Colon (tissue), 2 donors: ENCODE data around the gene GET4.

Source experiments
- FAIRE-seq: peaks from 2 replicates; lab custom pipeline; 2012; peaks lifted over from hg19 to GRCh38; lab: Jason Lieb, UNC
- donor health status: control.
- donor health status: control.

Gene GET4, protein sequence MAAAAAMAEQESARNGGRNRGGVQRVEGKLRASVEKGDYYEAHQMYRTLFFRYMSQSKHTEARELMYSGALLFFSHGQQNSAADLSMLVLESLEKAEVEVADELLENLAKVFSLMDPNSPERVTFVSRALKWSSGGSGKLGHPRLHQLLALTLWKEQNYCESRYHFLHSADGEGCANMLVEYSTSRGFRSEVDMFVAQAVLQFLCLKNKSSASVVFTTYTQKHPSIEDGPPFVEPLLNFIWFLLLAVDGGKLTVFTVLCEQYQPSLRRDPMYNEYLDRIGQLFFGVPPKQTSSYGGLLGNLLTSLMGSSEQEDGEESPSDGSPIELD

DNA sequence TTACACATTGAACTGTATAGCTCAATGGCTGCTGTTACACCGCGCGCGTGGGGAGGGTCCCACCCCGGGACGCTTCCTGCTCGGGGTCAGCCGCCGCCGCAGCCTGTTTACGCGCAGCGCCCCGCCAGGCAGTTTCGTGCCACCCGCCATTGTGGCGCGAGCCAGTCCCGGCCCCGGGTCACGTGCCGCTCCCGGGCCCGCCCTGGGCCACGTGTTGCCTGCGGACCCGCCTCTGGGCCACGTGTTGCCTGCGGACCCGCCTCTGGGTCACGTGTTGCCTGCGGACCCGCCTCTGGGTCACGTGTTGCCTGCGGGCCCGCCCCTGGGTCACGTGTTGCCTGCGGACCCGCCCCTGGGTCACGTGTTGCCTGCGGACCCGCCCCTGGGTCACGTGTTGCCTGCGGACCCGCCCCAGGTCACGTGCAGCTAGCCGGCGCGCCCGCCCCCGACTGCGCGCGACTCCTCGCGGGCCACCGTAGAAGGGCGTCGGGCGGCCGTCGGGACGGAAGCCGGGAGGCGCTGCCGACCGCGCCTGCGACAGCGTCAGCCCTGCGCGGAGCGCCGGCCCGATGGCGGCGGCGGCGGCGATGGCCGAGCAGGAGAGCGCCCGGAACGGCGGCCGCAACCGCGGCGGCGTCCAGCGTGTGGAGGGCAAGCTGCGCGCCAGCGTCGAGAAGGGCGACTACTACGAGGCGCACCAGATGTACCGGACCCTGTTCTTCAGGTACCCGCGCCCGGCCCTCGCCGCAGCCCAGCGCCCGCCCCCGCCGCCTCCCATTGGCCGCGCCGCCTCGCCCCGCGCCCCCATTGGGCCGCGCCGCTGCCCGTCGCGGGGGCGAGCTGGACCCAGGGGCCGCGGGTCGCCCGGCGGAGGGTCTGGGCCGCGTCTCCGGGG lies at the start of gene GET4:
Gene GET4 (plus strand): TSS at position 478 of the 895 bp plus-strand sequence. CDS start 92 bp downstream, at position 570.
- no peak for FAIRE-seq

DNA sequence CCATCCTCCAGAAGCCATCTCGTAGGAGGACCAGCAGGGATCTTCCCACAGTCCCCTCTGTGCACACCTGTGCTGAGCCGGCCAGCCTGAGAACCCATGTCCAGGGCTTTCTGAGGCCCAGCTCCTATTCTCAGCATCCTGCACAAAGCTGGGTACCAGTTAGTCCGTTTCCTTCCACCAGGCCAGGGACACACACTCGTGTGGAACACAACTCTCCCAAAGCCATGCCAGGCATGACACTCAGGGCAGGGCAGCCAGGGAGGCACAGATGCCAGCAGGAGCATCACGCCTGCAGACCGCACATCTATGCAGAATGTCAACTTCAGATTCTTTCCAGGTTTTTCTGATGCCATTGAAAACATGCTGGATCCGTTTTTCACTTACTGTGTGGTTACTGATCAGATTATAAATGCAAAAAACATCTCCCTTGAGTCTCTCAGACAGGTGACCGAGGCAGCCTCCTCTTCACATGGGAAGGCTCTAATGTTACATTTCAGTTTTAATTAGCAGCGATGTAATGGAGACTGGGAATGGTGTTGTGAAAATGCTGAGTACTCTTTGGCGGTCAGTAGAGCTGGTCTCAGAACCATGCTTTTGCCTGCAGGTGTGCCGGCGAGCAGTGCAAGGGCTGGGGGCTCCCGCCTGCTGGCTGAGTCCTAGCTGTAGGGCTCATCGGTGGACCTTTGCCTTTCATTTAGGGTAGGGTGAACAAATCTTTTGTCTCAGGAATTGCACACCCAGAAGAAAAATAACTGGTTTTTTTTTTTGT lies 47.4 kb upstream of the GET4 start:
- FAIRE-seq: no peak

DNA sequence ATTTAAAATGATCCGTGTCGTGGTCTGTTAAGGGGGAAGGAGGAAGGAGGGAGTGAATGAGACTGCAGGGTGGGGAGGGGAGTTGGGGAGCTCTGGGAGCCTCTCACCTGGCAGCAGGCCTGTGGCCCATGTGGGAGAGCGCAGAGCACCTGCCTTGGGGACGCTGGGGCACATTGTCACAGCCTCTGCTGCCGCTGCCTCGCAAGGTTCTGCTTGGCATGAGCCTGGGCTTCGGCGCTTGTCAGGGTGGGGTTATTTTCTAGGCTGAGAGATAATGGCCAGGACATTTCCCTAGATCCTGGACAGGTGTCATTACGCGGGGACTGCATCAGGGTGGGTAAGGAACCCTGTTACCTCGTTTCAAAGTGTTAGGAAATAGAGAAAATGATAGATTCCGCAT lies 46.3 kb upstream of the GET4 start:
- no peak for FAIRE-seq

DNA sequence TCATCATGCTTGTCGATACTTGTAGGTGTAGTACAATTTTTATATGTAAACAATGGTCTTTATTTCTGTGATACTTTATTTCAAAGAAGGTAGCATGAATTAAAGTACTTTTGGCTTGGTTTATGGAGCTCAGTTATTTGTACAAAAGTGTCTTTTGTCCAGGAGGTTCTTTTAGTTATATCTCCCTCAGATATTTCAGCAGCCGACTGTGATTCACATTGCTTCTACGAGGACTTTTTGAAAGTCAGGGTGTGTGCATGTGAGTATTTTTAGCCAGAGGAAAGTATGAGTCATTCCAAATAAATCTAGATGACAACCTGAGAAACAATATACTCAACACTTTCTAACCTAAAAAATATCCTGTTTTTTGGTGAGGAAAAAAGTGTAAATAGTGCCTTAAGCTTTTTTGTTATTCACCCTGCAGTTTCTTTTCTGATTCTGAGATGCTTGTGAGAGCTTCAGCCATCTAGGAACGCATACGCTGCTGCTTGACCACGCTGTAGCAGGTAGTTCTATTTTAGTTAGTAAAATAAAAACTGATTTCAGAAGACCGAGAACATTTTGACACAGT lies 44.7 kb upstream of the GET4 start:
- FAIRE-seq: no peak

DNA sequence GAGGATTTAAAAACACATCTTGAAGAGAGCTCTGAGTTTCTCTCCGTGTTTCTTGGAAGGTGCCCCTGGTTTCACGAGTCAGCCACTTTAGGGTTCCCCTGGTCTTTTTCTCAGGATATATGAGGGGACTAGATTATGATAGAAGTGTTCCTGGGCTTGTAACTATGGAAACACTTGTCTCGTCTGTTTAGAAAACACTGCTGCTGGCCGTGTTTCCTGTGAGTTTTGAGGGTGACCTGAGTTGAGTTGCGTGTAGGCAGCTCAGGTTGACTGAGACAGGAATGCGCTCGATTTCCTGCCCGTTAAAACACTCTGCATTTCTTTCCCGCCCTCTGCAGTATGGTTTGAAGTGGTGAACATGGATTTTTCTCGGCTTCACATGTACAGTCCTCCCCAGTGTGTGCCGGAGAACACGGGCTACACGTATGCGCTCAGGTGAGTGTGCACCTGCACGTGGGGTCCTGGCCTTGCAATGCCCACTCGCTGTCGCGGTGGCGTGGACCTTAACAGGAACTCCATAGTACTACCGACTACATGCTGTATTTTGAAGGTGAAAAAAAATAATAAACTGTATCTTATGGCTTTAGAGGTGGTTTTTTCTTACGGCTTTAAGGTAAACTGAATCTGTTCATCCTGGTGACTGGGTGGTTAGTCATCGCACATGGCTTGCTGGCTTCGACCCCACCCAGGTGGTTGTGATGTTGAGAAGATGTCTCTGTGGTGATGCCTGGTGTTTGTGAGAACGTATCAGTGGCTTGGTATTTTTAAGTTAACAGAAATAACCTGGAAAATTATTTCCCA lies 44.0 kb upstream of the GET4 start, which contains the start of gene SUN1:
Gene SUN1 (plus strand): TSS at position 310 of the 801 bp plus-strand sequence. CDS start 49 bp downstream, at position 359.
- FAIRE-seq: no peak

DNA sequence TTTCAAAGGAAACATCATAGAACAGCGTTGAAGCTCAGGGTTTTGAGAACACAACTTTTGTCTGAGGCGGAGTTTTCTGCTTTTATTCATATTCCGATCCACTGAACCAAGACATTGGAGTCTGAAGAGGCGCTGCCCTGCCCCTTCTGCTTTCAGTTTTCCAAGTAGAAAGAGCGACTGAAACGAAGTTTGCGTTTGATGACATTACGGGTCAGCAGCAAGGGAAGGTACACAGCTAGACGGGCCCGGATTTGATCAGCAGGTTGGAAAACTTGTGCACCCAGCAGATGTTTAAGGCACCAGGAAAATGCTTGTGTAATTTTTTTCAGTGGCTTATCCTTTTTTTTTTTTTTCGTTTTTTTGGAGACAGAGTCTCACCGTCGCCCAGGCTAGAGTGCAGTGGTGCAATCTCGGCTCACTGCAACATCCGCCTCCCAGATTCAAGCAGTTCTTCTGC lies 43.4 kb upstream of the GET4 start:
- no peak for FAIRE-seq

DNA sequence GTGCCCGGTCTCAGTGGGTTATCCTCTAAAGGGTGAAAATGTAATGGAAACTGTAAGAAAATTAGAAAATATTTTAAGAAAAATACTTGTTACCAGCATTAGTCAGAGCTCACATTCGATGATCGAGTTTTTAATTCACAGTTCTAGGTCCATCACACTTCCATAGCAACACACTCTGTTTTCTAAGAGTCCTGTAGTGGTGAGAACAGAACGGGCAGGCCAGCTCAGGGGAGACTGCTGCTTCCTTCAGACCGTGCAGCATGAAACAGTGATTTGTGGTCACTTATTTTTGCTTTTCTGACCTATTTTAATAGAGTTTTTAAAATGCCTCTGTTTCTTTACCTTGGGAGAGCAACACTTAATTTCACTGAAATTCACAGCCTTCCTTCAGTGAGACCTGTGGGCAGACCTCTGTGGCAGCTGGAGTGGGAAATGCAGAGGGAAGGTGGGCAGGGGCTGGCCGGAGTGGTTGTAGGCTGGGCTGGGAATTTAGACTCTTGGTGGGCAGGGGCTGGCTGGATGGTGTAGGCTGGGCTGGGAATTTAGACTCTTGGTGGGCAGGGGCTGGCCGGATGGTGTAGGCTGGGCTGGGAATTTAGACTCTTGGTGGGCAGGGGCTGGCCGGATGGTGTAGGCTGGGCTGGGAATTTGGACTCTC lies 42.6 kb upstream of the GET4 start:
- FAIRE-seq: no peak

DNA sequence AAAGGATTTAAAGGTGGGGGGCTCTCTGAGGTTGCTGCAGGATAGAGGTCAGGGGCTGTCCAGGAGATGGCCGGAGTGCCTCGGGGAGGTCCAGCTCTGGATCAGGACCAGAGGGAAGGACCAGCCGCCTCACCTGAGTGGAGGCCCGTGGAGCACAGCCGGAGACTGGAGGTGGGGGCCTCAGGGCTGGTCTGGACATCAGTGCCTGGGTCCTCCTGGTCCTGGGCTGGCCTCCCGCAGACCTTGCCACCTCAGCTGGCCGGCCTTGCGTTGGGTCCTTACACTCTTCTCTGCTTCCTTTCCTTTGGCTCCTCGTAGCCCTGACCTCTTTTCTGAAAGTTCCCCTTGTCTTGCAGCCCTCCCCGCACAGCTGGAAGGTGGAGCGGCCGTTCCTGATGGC lies 42.1 kb upstream of the GET4 start:
- no peak for FAIRE-seq

DNA sequence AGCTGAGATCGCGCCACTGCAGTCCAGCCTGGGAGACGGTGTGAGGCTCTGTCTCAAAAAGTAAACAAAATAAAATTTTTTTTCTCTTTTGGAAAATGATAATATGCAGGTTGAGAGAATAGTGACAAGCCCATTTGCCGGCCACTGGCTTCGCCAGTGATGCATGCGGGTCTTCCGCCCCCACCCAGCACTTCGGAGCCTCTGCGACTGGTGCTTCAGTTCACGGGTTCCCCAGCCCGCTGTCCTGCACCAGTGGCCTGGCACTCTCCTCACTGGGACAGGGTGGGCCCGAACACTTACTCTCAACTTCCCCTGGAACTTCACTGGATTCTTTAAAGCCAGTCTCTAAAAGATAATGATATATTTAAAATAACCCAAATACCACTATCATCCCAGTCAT lies 41.3 kb upstream of the GET4 start:
- no peak for FAIRE-seq

DNA sequence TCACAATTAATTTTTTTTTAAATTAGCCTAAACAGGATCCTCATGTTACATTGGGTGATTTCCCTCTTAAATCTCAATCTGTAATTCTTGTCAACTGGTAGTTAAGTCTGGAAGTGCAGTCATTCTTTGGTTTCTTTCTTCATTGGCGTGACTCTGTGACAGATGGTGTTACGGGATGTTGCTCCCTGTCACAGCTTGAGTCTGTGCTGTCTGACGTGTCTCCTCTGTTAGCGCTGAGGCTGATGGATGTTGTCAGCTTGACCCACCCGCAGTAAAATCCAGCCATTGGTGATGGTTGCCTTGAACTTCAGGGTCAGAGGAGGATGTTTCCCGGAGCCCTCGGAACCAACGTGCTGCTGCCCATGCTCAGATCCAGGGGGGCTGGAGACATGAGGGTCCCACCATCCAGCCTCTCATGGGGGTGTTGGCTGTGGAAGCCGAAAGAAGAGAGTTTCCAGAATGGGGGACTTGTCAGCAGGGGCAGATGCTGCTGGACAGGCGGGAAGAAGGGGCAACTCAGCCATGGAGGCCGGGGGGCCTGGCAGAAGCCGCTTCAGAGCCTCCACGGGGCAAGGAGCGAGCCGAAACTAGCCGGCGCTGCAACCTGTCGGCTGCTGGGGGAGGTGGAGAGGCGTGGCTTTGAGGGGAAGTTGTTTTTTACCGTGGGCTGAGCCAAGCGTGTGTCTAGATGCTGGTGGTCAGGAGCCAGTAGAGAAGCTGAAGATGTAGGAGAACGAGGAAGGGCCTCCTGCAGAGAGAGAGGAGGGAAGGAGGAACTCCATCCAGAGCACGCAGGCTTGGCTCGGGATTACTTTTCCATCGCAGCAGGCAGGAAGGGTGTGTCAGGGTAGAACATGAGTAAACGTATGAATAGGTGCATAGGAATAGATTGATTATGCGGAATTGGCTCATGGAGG lies 40.6 kb upstream of the GET4 start:
- FAIRE-seq: no peak

DNA sequence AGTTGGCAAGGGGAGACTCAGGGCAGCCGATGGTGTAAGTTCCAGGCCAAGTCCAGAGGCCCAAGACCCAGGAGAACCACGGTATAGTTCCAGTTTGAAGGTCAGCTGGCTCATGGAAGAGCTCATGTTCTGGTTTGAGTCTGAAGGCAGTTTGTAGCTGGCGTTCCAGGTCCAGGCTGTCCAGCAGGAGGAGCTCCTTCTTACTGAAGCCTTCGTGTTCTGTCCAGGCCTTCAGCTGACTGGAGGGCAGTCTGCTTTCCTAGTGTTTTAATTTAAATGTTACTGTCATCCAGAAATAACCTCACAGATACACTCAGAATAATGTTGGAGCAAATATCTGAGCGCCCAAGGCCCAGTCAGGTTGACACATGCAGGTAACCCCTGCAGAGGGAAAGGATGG lies 39.9 kb upstream of the GET4 start:
- no peak for FAIRE-seq

DNA sequence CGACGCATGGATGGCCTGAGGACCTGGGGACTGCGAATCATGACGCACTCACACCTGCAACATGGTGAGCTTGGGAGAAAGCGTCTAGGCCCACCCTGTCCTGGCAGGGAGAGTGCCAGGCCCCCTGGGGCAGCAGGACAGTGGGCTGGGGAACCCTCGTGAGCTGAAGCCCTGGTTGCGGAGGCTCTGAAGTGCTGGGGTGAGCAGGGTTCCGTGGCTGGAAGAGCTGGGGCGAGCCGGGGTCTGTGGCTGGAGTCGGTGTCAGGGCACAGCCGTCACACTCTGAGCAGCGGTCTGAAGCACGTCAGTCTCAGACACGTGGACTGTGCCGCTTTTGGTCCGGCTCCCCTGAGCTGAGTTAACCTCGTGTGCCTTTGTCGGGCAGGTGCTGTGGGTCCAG lies 39.4 kb upstream of the GET4 start:
- no peak for FAIRE-seq

DNA sequence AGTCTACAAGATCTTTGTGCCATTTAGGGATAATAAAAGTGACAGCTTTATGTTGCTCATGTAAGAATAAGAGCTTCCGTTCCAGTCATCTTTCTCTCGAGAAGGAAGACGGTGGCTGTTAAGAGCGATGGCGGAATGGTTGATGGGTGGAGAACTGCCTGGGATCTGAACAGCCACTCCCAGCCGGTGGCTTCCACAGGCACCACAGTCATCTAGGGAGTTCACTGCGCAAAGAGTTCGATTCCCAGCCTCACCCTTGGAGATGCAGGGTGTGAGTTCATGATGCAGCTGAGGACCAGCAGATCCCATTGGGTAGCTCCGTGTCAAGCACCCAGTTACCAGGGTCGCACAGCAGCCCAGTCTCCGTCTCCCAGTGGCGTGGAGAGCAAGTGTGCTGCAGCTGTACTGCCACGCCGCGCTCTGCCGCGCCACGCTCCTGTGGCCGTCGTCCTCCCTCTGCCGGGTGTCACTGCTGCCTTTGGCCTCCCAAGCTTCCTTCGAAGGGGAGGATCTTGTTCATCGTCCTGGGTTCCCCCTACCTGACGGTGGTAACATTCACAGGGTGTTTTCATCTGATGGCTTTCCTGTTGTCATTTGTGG lies 36.3 kb upstream of the GET4 start:
- no peak for FAIRE-seq

DNA sequence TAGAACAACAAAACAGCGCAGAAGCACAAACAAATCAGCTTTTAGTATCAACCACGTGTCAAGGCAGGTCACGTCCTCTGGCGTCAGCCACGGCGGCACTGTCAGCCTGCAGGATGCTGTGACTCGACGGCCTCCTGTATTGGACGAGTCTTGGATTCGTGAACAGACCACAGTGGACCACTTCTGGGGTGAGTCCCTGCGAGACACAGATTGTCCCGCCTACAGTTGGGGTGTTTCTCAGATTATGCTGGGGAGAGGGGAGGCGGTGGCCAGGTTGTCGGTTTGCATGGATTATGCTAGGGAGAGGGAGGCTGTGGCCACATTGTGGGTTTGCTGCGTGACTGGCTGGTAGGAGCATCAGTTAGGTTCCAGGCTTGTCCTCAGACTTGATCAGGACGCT lies 34.4 kb upstream of the GET4 start:
- FAIRE-seq: no peak

DNA sequence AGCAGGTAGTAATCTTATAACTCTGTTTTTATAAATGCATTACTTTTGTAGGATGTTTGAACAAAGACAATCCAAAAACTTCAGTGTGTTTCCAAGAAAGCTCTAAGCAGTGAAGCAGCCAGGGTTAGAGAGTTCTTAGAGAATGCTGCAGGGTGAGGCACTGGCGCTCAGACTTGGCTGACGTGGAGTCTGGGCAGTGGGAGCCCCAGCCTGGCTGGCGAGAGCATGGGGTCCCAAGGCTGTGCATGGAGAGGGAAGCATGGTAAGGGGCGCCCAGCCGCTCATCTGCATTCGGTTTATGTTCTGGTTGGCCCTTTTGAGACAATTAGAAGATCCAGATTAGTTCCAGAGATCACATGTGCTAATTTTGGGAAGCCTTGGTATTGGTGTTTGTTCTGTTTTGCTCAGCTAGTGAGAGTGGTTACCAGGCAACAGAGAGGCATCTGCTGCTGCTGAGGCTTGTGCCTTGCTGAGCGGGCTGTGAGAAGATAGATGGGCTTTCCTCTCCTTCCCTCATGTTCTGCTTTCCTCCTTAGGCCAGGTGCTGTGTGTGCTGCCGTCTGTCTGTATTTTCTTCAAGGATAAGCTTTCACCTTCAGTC lies 33.8 kb upstream of the GET4 start:
- no peak for FAIRE-seq

DNA sequence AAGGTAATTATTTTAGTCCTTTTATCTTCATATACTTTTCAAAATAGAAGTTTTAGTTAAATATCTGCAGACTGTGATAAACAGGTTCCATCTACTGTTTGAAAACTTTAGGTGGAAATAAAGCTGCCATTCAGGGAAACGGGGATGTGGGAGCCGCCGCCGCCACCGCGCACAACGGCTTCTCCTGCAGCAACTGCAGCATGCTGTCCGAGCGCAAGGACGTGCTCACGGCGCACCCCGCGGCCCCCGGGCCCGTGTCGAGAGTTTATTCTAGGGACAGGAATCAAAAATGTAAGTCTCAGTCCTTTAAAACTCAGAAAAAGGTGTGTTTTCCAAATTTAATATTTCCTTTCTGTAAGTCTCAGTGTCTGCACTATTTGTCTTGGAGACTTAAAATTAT lies 33.1 kb upstream of the GET4 start:
- FAIRE-seq: no peak

DNA sequence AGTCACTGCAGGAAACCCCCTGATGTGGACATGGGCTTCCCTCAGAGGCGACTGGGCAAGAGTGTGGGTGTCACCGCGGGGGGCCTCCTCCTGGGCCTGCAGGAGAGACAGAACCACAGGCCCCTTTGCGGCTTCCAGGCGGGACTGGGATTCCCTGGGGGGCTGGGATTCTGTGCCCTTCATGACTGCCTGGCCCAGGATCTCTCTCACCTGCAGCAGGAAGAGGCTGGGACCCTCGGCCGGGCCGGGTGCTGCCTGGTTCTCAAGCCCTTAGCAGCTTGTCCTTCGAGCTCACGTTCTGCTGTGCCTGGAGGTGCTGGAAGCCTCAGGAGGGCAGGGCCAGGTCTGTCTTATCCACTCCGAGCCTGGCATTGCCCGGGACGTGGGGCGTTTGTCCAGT lies 32.3 kb upstream of the GET4 start:
- no peak for FAIRE-seq

DNA sequence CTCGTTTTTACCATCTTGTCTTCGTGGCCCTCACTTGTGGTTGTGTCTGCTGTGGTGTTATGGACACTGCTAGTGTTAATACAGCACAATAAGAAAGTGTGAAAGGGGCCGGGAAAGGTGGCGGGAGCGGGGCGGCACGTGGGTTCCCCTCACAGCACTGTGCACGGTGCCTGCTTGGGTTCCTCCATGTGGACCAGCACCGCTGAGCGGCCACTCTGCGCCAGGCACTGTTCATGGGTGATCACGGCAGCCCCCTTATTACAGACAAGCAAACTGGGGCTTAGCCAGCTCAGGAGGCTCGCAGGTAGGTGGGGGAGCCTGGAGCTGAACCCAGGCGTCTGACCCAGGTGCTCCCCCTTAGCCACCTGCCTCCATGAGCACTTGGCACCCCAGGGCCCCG lies 31.8 kb upstream of the GET4 start:
- no peak for FAIRE-seq

DNA sequence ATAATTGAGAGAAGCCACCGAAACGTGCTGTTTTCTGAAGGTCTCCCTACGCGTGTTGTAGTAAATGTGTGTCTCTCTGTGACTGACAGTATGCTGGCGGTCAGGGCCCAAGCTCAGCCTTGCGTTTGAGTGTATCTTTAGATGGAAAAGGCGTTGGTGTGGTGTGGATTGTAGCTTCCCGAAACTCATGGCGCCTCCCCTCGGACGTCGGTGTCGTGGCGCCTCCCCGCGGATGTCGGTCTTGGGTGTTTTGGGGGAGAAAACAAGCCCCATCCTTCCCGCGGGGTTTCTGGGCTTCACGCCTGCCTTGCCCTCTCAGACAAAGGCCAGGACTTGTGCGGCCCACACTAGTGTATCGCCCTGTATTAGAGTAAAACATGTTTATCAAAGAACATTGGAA lies 31.3 kb upstream of the GET4 start:
- no peak for FAIRE-seq
